Fibroblast of the aortic adventitia (primary cell): ENCODE measurements around the gene S100Z. TPM values are rescaled to one million over a fixed set of nuclear protein-coding genes. Genes with fewer than 3 reads are reported as not detected.
"Not testable (repeated sequence)": the region's sequence is repeated elsewhere in the genome, so short reads cannot be mapped to it uniquely, and the experiment has no call there.

Experiments used
- DNase-seq: peaks from one replicate; pipeline ENCODE4 v3.0.0-alpha.2; 2010; ENCODE audit warnings: low read depth
- H3K4me3 ChIP-seq: 2 replicates; pipeline ENCODE4 v1.5.1; 2011; ENCODE audit warnings: low read depth, mild to moderate bottlenecking, control low read depth, low read length, moderate library complexity
- CTCF ChIP-seq: IDR thresholded peaks from 2 replicates; pipeline ENCODE4 v1.5.1; 2011; ENCODE audit warnings: mild to moderate bottlenecking, low read length, control low read depth, inconsistent platforms; ENCODE audit not compliant: insufficient read depth
- total RNA-seq: library from RNA; depleted of rRNA; stranded (reverse); fragments of >200 nt; gene quantifications from 2 replicates; pipeline ENCODE4 v1.2.3, GENCODE V29; 2012; ENCODE audit warnings: low replicate concordance

Gene S100Z
- total RNA-seq, 1 donor, result not detected

GRCh38 chr5:76941000-76941399 is 91.2 kb downstream of the S100Z start:
- peak; percentile 9 for DNase-seq
- H3K4me3 ChIP-seq, result no peak overlapping the region
- no peak for TF ChIP-seq CTCF

GRCh38 chr5:76941442-76941841 is 91.6 kb downstream of the S100Z start:
- no peak overlapping the region for H3K4me3 ChIP-seq
- DNase-seq, result no peak
- TF ChIP-seq CTCF, result no peak

- no peak overlapping the region for H3K4me3 ChIP-seq
- DNase-seq, result no peak
- TF ChIP-seq CTCF, result no peak
Observed at GRCh38 chr5:76942581-76942980, 92.8 kb downstream of the S100Z start.

GRCh38 chr5:76943006-76943405 is 93.2 kb downstream of the S100Z start:
- DNase-seq, result no peak
- TF ChIP-seq CTCF, result no peak
- H3K4me3 ChIP-seq, result no peak overlapping the region

- H3K4me3 ChIP-seq, result no peak overlapping the region
- no peak for DNase-seq
- no peak for TF ChIP-seq CTCF
Observed at GRCh38 chr5:76944638-76945037, 94.8 kb downstream of the S100Z start.

GRCh38 chr5:76945238-76945637 is 95.4 kb downstream of the S100Z start:
- H3K4me3 ChIP-seq, DNase-seq: not testable (repeated sequence)

GRCh38 chr5:76946090-76946489 is 96.3 kb downstream of the S100Z start:
- no peak for DNase-seq
- H3K4me3 ChIP-seq, result no peak overlapping the region
- TF ChIP-seq CTCF, result no peak

GRCh38 chr5:76947082-76947503 is 97.3 kb downstream of the S100Z start:
- H3K4me3 ChIP-seq, result no peak overlapping the region
- no peak for TF ChIP-seq CTCF
- DNase-seq, result no peak
